DND-41 (cell line): ENCODE measurements around the gene IFFO2.

Source experiments
- EZH2 ChIP-seq: IDR thresholded peaks from 3 replicates; pipeline ENCODE4 v1.6.1; 2012; ENCODE audit warnings: borderline replicate concordance, low read depth, mild to moderate bottlenecking, moderate library complexity, low read length, inconsistent platforms; ENCODE audit not compliant: severe bottlenecking
- TF ChIP-seq, protein P1 (sequence below): IDR thresholded peaks from 2 replicates; pipeline ENCODE4 v1.5.1; 2012; ENCODE audit warnings: borderline replicate concordance, low read length, moderate library complexity, mild to moderate bottlenecking; ENCODE audit not compliant: poor library complexity, severe bottlenecking; ENCODE audit errors: extremely low read depth

DNA sequence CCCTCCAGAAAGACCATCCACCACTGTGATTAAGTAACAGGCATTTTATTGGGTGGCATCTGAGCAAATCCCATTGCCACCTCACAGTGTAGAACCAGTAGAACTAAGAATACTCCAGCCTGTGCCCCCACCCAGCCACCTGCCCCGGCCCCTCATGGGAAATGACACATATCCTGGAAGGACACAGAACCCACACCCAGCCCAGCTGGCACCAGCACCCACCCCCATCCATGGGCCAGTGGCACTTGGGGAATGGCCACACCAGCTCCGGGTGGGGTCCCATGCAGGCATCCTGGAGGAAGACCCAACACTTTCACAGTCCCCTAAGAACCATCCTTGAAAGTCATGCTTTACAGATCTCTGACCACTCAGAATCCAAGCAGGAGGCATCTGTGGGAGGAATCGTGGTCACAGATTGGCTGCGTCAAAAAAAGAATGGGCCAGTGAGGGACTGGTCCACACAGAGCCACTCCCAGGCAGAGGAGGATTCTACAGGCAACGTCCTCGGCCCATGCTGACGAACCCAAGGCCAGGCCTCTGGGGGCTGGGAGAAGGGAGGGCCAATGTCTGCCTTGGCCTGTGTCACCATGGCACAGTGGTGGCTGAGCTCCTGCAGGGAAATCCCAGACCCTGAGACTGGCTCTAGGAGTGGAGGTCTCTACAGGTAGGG lies 84.9 kb downstream of the IFFO2 start:
- no peak for TF ChIP-seq EZH2
- TF ChIP-seq, protein P1, sequence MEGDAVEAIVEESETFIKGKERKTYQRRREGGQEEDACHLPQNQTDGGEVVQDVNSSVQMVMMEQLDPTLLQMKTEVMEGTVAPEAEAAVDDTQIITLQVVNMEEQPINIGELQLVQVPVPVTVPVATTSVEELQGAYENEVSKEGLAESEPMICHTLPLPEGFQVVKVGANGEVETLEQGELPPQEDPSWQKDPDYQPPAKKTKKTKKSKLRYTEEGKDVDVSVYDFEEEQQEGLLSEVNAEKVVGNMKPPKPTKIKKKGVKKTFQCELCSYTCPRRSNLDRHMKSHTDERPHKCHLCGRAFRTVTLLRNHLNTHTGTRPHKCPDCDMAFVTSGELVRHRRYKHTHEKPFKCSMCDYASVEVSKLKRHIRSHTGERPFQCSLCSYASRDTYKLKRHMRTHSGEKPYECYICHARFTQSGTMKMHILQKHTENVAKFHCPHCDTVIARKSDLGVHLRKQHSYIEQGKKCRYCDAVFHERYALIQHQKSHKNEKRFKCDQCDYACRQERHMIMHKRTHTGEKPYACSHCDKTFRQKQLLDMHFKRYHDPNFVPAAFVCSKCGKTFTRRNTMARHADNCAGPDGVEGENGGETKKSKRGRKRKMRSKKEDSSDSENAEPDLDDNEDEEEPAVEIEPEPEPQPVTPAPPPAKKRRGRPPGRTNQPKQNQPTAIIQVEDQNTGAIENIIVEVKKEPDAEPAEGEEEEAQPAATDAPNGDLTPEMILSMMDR: no peak
